ENCODE results near the gene MAPT. TPM values are rescaled to one million over a fixed set of nuclear protein-coding genes. Genes with fewer than 3 reads are reported as not detected.

Gene MAPT
- total RNA-seq, 1 experiment from 2014 or later: 37.5 TPM

DNA sequence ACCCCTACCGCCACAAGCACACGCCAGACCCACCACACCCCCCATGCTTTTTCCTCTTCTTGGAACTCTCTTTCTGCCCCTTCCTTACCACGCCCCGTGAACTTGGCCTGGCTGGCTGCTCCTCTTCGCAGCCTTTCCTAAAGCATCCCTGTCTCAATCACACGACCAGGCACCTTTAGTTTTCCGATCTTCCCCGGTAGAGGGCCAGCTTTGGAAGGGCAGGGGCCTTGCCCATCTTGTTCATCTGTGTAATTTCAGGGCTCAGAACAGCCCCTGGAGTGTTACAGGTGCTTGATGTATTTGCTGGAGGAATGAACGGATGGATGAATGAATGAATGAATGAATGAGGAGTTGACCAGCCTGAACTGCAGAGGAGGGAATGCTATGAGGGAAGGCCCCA, 45.9 kb upstream of the MAPT start:
- H3K27ac ChIP-seq (ENCODE audit: low read depth, low read length): no peak overlapping the region
- ATAC-seq (no peak), DNase-seq (ENCODE audit: low read depth, low spot score) (no peak)
- H2AFZ ChIP-seq (ENCODE audit: low read depth, low read length, poor library complexity, severe bottlenecking): no peak overlapping the region
- intact Hi-C loops (cut with micrococcal nuclease): no loop called here
- H3K79me2 ChIP-seq (ENCODE audit: insufficient read depth, low read length): no peaks in the 10 kb centered on the region
- peaks cover 0 to 6% of the 10 kb centered on the region in 2 experiments; a peak in 2 of 4 replicates for H3K4me1 ChIP-seq (ENCODE audit: control insufficient read depth in 1 of 2, insufficient read depth in 2 of 2, low read length in 2 of 2)
- BruUV-seq (replicated peaks): no TSS peak
- H4K20me1 ChIP-seq (ENCODE audit: insufficient read depth): no peaks in the 10 kb centered on the region
- H3K27me3 ChIP-seq (ENCODE audit: insufficient read depth, low read length): no peaks in the 10 kb centered on the region
- H3K4me2 ChIP-seq (ENCODE audit: low read length): no peak overlapping the region
- H3K9ac ChIP-seq (ENCODE audit: low read length): no peak overlapping the region
- no peak overlapping the region for H3K4me3 ChIP-seq (replicated peaks in 1 of 2; ENCODE audit: low read depth in 1 of 2, low read length in 2 of 2)
- CTCF ChIA-PET: interaction anchor here (1.4 to 2.1 kb wide), 2 partner anchors 12 to 208 kb away, joined by 4 to 8 read pairs; no protein-coding TSS in a partner anchor
- H3K36me3 ChIP-seq (ENCODE audit: control insufficient read depth in 1 of 2, insufficient read depth in 2 of 2, low read length in 2 of 2): no peaks in the 10 kb centered on the region
- no peaks in the 10 kb centered on the region for H3K9me2 ChIP-seq (ENCODE audit: insufficient read depth)
- TF ChIP-seq SIN3A (IDR thresholded peaks at IDR 0.05; ENCODE audit: low read depth): no peak
- TF ChIP-seq YY1 (IDR thresholded peaks at IDR 0.05; ENCODE audit: extremely low read depth, insufficient replicate concordance, low read depth, low read length): no peak
- no peak for TF ChIP-seq POLR2A (IDR thresholded peaks at IDR 0.05; ENCODE audit: borderline replicate concordance, extremely low read depth, insufficient read depth, insufficient read length)
- TF ChIP-seq POLR2AphosphoS5 (IDR thresholded peaks at IDR 0.05; ENCODE audit: low read depth, low read length): no peak
- TF ChIP-seq FOSL1 (IDR thresholded peaks at IDR 0.05; ENCODE audit: low read depth): no peak
- RAD21 ChIA-PET (ENCODE audit: low non-redundant PET in 1 of 2, low total read pairs in 2 of 2, uncharacterized antibody in 2 of 2, unreplicated experiment in 2 of 2): interaction anchor here in 1 of 2 experiments (1.1 kb wide), 1 partner anchor 200 kb away, joined by 3 read pairs; no protein-coding TSS in a partner anchor
- POLR2A ChIA-PET: no interaction called here
- H3K9me3 ChIP-seq (ENCODE audit: control insufficient read depth in 1 of 2, insufficient read depth in 1 of 2, low read depth in 1 of 2, low read length in 2 of 2): no peaks in the 10 kb centered on the region

DNA sequence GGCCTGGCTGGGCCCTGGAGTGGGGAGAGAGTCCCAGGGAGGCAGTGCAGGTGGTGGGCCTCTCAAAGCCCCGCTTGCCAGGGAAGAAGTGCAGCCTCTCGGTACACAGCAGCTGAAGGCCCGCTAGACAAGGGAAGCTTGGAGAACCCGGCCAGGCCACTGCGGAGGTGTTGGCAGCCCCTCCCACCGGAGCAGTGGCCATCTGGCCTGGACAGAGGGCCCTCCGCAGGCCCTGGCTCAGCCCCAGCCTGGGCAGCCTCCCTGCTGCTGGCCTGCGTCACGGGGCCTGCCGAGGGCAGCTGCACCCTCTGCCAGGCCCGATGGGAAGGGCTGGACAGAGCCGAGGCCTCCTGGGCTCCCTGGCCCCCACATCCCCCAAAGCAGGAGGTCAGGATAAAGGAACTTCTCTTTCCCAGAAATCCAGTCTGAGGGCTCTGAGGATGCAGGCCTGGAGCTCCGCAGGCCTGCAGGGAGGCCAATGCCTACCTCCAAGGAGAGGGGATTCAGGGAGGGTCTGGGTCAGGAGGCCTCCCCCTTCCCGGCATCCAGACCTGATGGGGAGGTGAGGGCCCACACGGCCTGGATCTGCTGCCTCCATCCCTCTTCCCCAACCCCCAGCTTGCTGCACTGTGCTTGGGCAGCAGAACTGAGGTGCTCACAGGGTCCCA, 45.4 kb upstream of the MAPT start:
- H2AFZ ChIP-seq (ENCODE audit: low read depth, low read length, poor library complexity, severe bottlenecking): no peak overlapping the region
- H3K79me2 ChIP-seq (ENCODE audit: insufficient read depth, low read length): no peaks in the 10 kb centered on the region
- H3K9me2 ChIP-seq (ENCODE audit: insufficient read depth): no peaks in the 10 kb centered on the region
- H4K20me1 ChIP-seq (ENCODE audit: insufficient read depth): no peaks in the 10 kb centered on the region
- H3K4me2 ChIP-seq (ENCODE audit: low read length): no peak overlapping the region
- ChIA-PET RAD21 (ENCODE audit: low non-redundant PET in 1 of 2, low total read pairs in 2 of 2, uncharacterized antibody in 2 of 2, unreplicated experiment in 2 of 2) (interaction anchor here in 1 of 2 experiments (1.1 kb wide), 1 partner anchor 201 kb away, joined by 3 read pairs; no protein-coding TSS in a partner anchor), POLR2A (no interaction called here), CTCF (interaction anchor here (1.4 to 2.1 kb wide), 3 partner anchors 13 to 209 kb away, joined by 4 to 8 read pairs (median 6); no protein-coding TSS in a partner anchor)
- no peaks in the 10 kb centered on the region for H3K36me3 ChIP-seq (ENCODE audit: control insufficient read depth in 1 of 2, insufficient read depth in 2 of 2, low read length in 2 of 2)
- intact Hi-C loops (cut with micrococcal nuclease): no loop called here
- TF ChIP-seq CBX3 (IDR thresholded peaks at IDR 0.05; ENCODE audit: low read depth): no peak
- TF ChIP-seq TCF7L2 (IDR thresholded peaks at IDR 0.05; ENCODE audit: borderline replicate concordance, extremely low read depth, insufficient read depth, insufficient read length): no peak
- TF ChIP-seq FOSL1 (IDR thresholded peaks at IDR 0.05; ENCODE audit: low read depth): no peak
- TF ChIP-seq ZFX (IDR thresholded peaks at IDR 0.05): no peak
- TF ChIP-seq JUND (IDR thresholded peaks at IDR 0.05): no peak
- TF ChIP-seq, protein P1, sequence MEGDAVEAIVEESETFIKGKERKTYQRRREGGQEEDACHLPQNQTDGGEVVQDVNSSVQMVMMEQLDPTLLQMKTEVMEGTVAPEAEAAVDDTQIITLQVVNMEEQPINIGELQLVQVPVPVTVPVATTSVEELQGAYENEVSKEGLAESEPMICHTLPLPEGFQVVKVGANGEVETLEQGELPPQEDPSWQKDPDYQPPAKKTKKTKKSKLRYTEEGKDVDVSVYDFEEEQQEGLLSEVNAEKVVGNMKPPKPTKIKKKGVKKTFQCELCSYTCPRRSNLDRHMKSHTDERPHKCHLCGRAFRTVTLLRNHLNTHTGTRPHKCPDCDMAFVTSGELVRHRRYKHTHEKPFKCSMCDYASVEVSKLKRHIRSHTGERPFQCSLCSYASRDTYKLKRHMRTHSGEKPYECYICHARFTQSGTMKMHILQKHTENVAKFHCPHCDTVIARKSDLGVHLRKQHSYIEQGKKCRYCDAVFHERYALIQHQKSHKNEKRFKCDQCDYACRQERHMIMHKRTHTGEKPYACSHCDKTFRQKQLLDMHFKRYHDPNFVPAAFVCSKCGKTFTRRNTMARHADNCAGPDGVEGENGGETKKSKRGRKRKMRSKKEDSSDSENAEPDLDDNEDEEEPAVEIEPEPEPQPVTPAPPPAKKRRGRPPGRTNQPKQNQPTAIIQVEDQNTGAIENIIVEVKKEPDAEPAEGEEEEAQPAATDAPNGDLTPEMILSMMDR (IDR thresholded peaks at IDR 0.05 in 2 of 3, conservative IDR thresholded peaks at IDR 0.05 in 1 of 3; ENCODE audit: borderline replicate concordance in 1 of 3, insufficient read depth in 1 of 3, low read depth in 2 of 3, low read length in 2 of 3): no peak
- no peak for TF ChIP-seq SIN3A (IDR thresholded peaks at IDR 0.05; ENCODE audit: low read depth)
- H3K9ac ChIP-seq (ENCODE audit: low read length): no peak overlapping the region
- H3K4me1 ChIP-seq (ENCODE audit: control insufficient read depth in 1 of 2, insufficient read depth in 2 of 2, low read length in 2 of 2): peaks cover 0 to 6% of the 10 kb centered on the region in 2 experiments; a peak in 2 of 4 replicates
- H3K4me3 ChIP-seq (replicated peaks in 1 of 2; ENCODE audit: low read depth in 1 of 2, low read length in 2 of 2): no peak overlapping the region
- H3K9me3 ChIP-seq (ENCODE audit: control insufficient read depth in 1 of 2, insufficient read depth in 1 of 2, low read depth in 1 of 2, low read length in 2 of 2): no peaks in the 10 kb centered on the region
- DNase-seq (ENCODE audit: low read depth, low spot score): no peak
- H3K27ac ChIP-seq (ENCODE audit: low read depth, low read length): no peak overlapping the region
- ATAC-seq: no peak
- no TSS peak for BruUV-seq (replicated peaks)
- H3K27me3 ChIP-seq (ENCODE audit: insufficient read depth, low read length): no peaks in the 10 kb centered on the region

All from HCT116 (cell line).